ES-I3 (cell line): Measurements from ENCODE around the gene FTH1.

Source experiments
- H3K36me3 ChIP-seq: 2 replicates; pipeline ENCODE4 v1.6.1; 2013; ENCODE audit warnings: mild to moderate bottlenecking, low read length, control low read depth, moderate library complexity; ENCODE audit not compliant: insufficient read depth
- H3K4me1 ChIP-seq: 2 replicates; pipeline ENCODE4 v1.6.1; 2013; ENCODE audit warnings: mild to moderate bottlenecking, control low read depth, low read length; ENCODE audit not compliant: insufficient read depth
- H3K9ac ChIP-seq: 2 replicates; pipeline ENCODE4 v1.6.1; 2013; ENCODE audit warnings: low read depth, mild to moderate bottlenecking, low read length, moderate library complexity
- H3K9me3 ChIP-seq: 2 replicates; pipeline ENCODE4 v1.6.1; 2013; ENCODE audit warnings: mild to moderate bottlenecking, low read length, moderate library complexity; ENCODE audit not compliant: control insufficient read depth, insufficient read depth

The FTH1 gene

DNA sequence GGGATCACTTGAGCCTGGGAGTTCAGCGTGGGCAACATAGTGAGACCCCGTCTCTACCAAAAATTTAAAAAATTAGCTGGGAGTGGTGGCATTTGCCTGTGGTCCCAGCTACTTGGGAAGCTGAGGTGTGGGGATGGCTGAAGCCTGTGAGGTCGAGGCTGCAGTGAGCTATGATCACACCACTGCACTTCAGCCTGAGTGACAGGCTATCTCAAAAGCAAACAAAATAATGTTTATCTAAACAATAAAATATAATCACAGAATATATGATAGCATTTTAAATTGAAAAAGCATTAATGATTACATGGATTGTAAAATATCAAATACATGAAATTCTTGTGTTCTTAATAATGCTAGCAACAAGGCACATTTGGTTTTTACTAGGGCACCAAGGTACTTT lies 14.6 kb downstream of the FTH1 start:
- Histone ChIP-seq H3K36me3 (no peaks in the 10 kb centered on the region), H3K4me1 (peaks cover 8% of the 10 kb centered on the region), H3K9ac (no peak overlapping the region), H3K9me3 (no peaks in the 10 kb centered on the region)

DNA sequence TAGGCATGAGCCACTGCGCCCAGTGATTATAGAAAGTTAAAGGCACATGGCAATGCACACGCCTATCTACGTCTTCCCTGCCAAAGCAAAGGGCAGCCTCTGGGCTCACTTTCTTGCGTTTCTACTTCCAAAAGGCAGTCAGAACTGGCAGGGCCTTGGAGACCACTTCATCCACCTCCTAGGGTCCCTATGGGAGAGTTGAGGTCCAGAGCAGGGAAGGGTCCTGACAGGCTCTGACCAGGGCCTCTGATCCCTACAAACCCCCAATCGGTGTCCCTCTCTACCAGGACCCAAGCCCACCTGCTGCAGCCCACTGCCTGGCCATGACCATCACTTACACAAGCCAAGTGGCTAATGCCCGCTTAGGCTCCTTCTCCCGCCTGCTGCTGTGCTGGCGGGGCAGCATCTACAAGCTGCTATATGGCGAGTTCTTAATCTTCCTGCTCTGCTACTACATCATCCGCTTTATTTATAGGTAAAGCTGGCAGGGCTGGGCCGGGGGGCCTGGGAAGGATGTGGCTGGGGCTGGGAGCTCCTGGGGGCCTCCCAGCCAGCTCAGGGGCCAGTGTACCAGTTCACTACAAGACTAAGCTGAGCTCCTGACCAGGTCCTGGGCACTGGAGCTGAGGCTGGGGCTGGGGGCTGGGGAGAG lies 15.8 kb downstream of the FTH1 start:
- Histone ChIP-seq H3K36me3 (no peaks in the 10 kb centered on the region), H3K4me1 (peaks cover 8% of the 10 kb centered on the region), H3K9ac (no peak overlapping the region), H3K9me3 (no peaks in the 10 kb centered on the region)

DNA sequence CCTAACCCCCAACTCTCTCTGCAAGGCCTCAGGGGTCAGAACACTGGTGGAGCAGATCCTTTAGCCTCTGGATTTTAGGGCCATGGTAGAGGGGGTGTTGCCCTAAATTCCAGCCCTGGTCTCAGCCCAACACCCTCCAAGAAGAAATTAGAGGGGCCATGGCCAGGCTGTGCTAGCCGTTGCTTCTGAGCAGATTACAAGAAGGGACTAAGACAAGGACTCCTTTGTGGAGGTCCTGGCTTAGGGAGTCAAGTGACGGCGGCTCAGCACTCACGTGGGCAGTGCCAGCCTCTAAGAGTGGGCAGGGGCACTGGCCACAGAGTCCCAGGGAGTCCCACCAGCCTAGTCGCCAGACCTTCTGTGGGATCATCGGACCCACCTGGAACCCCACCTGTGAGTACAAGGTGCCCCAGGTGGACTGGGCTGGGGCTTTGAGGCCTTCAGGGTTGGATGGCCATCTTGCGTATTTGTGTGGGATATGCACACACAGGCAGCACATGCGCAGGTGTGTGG lies 17.3 kb downstream of the FTH1 start, which contains the start of gene BEST1:
BEST1 (plus strand) TSS at position 317 of the 513 bp plus-strand sequence. CDS start 1,456 bp downstream, outside the sequence.
- no peaks in the 10 kb centered on the region for H3K36me3 ChIP-seq
- H3K4me1 ChIP-seq, result peaks cover 8% of the 10 kb centered on the region
- peak within 1 kb of the TSS; percentile 11; the same call in 1 of the 2 replicates for H3K9ac ChIP-seq
- no peaks in the 10 kb centered on the region for H3K9me3 ChIP-seq

DNA sequence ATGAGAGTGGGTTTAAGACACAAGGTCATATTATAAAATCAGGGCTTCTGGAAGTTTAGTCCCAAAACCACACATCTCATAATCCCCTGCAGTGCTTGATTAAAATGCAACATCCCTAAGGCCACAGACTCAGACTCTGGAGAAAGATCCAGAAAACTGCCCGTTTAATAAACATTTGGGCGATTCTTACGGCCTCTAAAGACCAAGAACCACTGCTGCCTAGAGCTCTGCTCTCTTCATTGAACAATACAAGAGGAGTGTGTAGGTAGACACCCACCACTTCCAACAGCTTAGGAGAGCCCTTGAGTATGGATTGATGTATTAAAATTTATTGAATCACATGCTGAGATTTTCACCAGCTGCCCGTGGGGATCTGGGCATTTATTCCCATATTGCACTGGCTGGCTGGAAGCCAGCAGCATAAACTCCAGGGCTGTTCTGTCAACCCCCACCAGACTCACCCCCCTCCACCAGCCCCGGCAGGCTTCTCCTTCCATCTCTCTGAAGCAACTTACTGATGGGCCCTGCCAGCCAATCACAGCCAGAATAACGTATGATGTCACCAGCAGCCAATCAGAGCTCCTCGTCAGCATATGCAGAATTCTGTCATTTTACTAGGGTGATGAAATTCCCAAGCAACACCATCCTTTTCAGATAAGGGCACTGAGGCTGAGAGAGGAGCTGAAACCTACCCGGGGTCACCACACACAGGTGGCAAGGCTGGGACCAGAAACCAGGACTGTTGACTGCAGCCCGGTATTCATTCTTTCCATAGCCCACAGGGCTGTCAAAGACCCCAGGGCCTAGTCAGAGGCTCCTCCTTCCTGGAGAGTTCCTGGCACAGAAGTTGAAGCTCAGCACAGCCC lies 18.0 kb downstream of the FTH1 start:
- no peaks in the 10 kb centered on the region for H3K9me3 ChIP-seq
- H3K36me3 ChIP-seq, result no peaks in the 10 kb centered on the region
- H3K9ac ChIP-seq, result peak overlapping the region; percentile 11; the same call in 1 of the 2 replicates
- peaks cover 8% of the 10 kb centered on the region for H3K4me1 ChIP-seq

DNA sequence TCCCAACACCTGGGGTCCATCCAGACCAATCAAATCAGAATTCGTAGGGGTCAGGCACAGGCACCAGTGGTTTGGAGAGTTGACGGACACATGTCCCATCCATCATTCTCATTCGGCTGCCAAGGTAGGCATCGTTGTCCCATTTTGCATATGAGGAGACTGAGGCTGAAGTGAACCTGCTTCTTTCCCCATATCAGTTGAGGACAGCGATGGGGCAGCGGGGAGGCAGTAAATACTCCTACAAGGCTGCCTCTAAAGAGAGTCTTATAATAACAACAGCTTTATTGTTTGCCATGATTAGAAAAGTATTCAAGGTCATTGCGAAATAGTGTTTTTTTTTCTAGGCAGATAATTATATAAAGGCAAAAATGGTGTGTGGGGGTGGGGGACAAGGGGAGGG lies 18.9 kb downstream of the FTH1 start:
- no peaks in the 10 kb centered on the region for H3K36me3 ChIP-seq
- no peaks in the 10 kb centered on the region for H3K9me3 ChIP-seq
- H3K4me1 ChIP-seq, result peaks cover 8% of the 10 kb centered on the region
- H3K9ac ChIP-seq, result no peak overlapping the region; the same call in 1 of the 2 replicates

DNA sequence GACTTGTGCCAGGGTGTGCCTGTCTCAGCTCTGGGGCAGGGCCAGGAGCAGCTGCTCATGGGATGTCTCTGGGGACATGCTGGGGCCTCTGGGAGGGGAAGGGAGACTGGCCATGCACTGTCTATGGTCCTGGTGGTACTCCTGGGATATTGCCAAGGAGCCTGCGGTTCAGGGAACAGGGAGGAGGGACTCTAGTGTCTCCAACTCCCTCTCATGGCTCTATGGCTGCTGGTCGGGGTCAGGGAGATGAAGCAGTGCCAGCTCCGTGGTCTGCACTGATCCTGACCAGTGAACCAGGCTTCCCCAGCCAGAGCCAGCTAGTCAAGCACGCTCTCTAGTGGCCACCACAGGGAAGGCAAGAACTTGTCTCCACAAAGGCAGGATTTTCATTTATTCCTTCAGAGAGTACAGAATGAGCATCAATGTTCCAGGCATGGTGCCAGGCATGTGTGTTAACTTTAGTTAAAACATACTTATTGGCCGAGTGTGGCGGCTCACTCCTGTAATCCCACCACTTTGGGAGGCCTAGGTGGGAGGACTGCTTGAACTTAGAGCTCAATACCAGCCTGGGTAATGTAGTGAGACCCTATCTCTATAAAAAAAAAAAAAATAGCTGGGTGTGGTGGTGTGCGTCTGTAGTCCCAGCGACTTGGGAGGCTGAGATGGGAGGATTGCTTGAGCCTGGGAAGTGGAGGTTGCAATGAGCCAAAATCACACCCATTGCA lies 19.8 kb downstream of the FTH1 start:
- Histone ChIP-seq H3K36me3 (no peaks in the 10 kb centered on the region), H3K9ac (no peak overlapping the region), H3K4me1 (peaks cover 8% of the 10 kb centered on the region), H3K9me3 (no peaks in the 10 kb centered on the region)

DNA sequence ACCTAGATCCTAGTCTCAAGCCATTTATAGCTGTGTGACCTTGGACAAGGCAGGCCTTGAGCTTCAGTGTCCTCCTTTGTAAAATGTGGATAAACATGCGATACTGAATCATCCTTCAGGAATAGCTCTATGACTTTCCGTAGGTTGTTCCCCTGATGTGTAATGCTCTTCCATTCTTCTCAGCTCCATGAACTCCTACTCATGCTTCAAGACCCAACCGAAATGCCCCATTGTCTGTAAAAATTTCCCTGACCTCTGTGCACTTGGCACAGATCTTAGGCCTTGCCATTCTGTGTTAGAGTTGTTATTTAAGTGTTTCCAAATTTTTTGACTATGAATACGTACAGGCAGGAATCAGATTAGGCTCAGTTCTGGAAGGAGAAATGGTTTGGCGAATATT lies 20.5 kb downstream of the FTH1 start:
- H3K4me1 ChIP-seq, result peaks cover 8% of the 10 kb centered on the region
- no peaks in the 10 kb centered on the region for H3K9me3 ChIP-seq
- no peaks in the 10 kb centered on the region for H3K36me3 ChIP-seq
- H3K9ac ChIP-seq, result no peak overlapping the region

DNA sequence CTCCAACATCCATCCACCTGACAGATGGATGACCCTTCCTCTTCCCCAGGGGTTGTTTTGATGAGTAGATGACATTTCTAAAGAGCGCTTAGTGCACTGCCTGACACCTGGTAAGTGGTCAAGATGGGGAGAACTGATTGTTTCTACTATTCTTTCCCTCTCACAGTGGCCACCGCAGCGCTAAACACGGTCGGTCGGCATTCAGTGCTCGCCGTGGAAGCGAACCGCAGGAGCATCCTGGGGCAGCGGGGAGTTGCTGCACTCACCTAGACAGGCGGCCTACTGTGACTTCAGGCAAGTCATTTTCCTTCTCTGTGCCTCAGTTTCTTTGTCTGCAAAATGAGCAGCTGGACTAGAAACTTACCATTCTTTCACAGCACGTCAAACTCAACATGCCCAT lies 22.2 kb downstream of the FTH1 start:
- Histone ChIP-seq H3K9me3 (no peaks in the 10 kb centered on the region), H3K36me3 (no peaks in the 10 kb centered on the region), H3K4me1 (peaks cover 8% of the 10 kb centered on the region), H3K9ac (no peak overlapping the region)

DNA sequence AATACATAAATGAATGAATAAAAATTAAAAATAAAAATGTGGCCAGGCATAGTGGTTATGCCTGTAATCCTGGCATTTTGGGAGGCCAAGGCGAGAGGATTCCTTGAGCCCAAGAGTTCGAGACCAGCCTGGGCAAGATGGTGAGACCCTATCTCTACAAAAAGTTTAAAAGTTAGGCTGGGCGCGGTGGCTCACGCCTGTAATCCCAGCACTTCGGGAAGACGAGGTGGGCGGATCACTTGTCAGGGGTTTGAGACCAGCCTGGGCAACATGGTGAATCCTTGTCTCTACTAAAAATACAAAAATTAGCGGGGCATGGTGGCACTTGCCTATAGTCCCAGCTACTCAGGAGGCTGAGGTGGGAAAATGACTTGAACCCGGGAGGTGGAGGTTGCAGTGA lies 27.0 kb downstream of the FTH1 start:
- Histone ChIP-seq H3K9me3 (no peaks in the 10 kb centered on the region), H3K4me1 (no peaks in the 10 kb centered on the region), H3K36me3 (no peaks in the 10 kb centered on the region), H3K9ac (no peak overlapping the region)

DNA sequence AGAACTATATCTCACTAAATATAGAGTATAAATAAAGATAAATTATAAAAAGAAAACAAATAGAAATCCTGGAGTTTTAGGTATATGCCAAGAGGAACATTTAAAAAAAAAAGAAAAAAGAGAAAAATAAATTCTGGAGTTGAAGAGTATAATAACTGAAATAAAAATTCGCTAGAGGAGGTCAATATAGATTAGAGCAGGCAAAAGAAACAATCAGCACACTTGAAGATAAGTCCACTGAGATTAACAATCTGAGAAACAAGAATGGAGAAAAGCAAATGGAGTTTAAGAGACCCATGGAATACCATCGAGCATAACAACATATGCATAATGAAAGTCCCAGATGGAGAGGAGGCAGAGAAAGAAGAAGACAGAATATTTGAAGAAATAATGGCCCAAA lies 31.6 kb downstream of the FTH1 start:
- H3K9me3 ChIP-seq, result no peaks in the 10 kb centered on the region

DNA sequence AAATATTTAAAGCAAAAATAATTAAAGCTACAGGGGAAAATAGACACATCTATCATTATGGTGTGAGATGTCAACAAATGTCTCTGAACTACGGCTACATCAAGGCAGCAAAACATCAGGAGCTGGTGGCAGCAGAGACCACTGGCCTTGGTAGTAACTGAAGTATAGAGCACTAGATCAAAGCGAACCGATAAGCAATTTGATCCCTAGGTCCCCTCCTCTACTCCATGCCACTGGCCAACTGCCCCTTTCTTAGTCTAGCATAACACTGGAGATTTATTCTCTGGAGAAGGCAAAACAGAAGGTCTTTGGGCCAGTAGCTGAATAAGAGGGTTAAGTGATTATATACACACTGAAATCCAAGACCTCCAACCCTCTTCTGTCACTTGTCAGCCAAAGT lies 36.5 kb downstream of the FTH1 start:
- no peaks in the 10 kb centered on the region for H3K9me3 ChIP-seq
- H3K9ac ChIP-seq, result no peak overlapping the region
- no peaks in the 10 kb centered on the region for H3K36me3 ChIP-seq
- H3K4me1 ChIP-seq, result no peaks in the 10 kb centered on the region

More for the DNA sequence above, 31.6 kb downstream of the FTH1 start:
- Histone ChIP-seq H3K9ac (no peak overlapping the region), H3K4me1 (no peaks in the 10 kb centered on the region), H3K36me3 (no peaks in the 10 kb centered on the region)

DNA sequence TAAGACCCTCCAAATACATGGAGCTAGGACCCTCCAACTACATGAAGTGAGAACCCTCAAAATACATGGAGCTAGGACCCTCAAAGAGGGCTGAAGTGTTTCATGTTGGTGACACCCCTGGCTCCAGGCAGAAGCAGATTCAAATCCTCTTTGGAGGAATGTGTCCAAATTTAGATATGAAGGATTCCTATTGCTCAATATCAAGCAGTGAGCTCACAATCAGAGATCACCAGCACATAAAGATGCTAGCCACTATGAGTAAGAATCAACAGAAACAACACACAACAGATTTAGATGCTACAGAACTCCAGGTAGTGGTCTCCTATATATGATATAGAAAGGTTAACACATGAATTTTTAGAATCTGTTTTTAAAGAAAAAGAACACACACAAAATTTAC lies 38.8 kb downstream of the FTH1 start:
- Histone ChIP-seq H3K9me3 (no peaks in the 10 kb centered on the region), H3K36me3 (no peaks in the 10 kb centered on the region), H3K9ac (no peak overlapping the region), H3K4me1 (peaks cover 7% of the 10 kb centered on the region; the same call in 1 of the 2 replicates)

DNA sequence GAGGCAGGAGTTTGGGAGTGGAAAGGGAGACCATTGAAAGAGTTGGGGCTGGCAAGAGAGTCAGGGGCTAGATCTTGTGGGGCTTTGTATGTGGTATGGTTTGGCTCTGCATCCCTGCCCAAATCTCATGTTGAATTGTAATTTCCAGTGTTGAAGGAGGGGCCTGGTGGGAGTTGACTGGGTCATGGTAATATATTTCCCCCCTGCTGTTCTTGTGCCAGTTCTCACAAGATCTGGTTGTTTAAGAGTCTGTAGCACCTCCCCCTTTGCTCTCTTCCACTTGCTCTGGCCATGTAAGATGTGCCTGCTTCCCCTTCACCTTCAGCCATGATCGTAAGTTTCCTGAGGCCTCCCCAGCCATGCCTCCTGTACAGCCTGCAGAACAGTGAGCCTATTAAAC lies 39.9 kb downstream of the FTH1 start:
- Histone ChIP-seq H3K9ac (no peak overlapping the region), H3K4me1 (peaks cover 18% of the 10 kb centered on the region; the same call in 1 of the 2 replicates), H3K9me3 (no peaks in the 10 kb centered on the region), H3K36me3 (no peaks in the 10 kb centered on the region)

DNA sequence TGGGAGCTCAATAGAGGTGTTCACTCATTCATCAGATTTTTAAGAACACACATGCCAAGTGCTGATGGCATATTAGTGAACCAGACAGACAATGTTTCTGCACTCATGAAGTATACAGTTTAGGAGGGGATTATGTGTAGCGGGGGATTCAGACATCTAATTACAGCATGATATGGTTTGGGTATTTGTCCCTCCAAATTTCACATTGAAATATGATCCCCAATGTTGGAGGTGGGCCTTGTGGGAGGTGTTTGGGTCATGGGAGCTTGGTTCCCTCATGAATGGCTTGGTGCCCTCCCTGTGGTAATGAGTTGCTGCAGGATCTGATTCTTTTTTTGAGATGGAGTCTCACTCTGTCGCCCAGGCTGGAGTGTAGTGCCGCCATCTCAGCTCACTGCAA lies 41.2 kb downstream of the FTH1 start:
- peaks cover 20% of the 10 kb centered on the region; the same call in 1 of the 2 replicates for H3K4me1 ChIP-seq
- no peaks in the 10 kb centered on the region for H3K36me3 ChIP-seq
- H3K9ac ChIP-seq, result no peak overlapping the region
- no peaks in the 10 kb centered on the region for H3K9me3 ChIP-seq
